Germinal center (tissue), 1 donor: ENCODE measurements around the gene TYMP.
A peak's percentile ranks its signal among the peaks of the same experiment; 100 is the strongest.

ENCODE experiments used
- DNase-seq: peaks from one replicate; pipeline ENCODE4 v3.0.0; 2012; ENCODE audit warnings: mixed read lengths, low spot score

Gene TYMP

GRCh38 chr22:50483977-50484853 lies 45.6 kb downstream of the TYMP start:
- no peak for DNase-seq

DNA sequence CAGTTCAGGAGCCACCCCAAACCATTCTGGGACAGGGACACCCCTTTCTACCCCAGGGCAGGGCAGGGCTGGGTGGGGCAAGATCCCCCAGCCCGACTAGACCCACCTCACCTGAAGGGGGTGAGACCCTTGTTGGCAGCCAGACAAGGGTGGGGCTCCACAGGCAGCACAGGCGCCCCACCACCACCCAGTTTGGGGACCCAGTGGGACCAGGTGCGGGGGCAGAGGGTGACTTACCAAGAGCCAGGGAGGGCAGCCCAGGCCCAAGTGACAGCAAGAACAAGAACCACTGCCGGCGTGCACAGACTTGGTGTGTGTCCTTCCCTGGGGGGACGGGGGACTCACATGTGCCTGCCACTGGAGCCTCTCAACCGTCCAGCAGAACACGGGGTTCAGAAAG lies 46.3 kb downstream of the TYMP start:
- no peak for DNase-seq

DNA sequence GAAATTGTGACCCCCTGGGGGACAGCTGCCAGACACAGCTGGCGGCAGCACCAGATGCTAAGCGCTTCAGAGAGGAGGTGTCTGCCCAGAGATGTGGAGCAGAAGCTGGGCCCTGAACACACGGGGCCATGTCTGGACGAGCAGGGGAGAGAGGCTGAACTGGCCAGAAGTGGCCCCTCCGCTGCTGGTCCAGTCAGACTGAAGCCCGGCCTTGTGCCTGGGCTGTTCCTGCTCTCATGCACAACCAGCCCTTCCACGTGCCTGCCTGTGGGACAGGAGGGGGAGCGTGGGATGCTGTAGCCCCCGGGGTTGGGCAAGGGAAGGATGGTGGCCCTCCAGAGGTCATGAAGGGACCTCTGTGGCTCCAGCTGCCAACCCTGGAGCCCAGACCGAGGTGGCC lies 46.7 kb downstream of the TYMP start:
- DNase-seq: no peak

GRCh38 chr22:50482107-50483074 lies 47.4 kb downstream of the TYMP start:
- no peak for DNase-seq

- DNase-seq: peak; percentile 68
Observed at GRCh38 chr22:50481440-50482106, 48.2 kb downstream of the TYMP start, which contains the start of gene ADM2. TSS of gene ADM2 (plus strand) at chr22:50481543. CDS start at chr22:50481848, 305 bp downstream.

DNA sequence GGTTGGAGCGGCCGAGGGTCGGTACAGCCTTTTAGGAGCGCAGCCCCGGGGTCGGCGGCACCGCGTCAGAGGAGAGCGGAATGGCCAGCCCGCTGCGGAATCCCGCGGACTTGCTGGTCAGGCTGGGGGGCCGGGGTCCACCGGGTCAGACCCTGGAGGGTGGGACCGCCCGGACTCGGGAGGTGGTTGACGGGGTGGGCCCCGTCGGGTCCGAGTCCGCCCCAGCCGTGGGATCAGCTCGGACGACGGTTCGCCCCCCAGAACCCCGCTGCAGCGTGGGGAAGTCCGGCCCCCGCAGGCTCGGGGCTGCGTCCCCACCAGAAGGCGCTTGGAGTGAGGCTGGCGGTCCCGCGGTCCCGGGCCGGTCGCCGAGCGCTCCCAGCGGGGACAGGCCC lies 48.8 kb downstream of the TYMP start:
- DNase-seq: no peak

GRCh38 chr22:50479721-50480120 lies 50.1 kb downstream of the TYMP start:
- no peak for DNase-seq

DNA sequence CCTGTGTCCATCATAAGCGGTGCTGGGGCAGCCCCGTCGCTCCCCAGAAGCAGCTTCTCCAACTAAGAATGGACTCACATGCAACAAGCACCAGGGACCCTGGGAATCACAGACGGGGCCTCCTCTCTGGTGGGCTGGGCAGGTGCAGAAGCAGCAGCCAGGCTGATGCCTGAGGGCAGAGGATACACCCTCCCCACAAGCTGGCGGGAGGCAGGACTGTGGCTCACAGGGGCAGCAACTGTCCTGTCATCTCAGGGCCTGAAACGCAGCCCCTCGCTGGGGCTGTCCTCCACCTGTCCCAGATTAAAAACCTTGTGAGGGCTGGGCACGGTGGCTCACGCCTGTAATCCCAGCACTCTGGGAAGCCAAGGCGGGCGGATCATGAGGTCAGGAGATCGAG lies 51.9 kb downstream of the TYMP start:
- DNase-seq: no peak

GRCh38 chr22:50476868-50477267 lies 52.9 kb downstream of the TYMP start:
- no peak for DNase-seq
